Stimulated activated CD4-positive, alpha-beta T cell treated with anti-CD3 and anti-CD28 coated beads, Interleukin-15, amount 100 ng/mL, for 1 hour (primary cell): ENCODE data around the gene ZNF608.

Source experiments
- DNase-seq, 2 donors: peaks; one replicate each; pipeline ENCODE4 v3.0.0-alpha.2; 2020; ENCODE audit warnings: low read depth in 1 of 2, low spot score in 1 of 2

Gene ZNF608

GRCh38 chr5:124738681-124739633, 7.5 kb downstream of the ZNF608 start:
- no peak for DNase-seq

- no peak for DNase-seq
These were observed 8.8 kb downstream of the ZNF608 start for GRCh38 chr5:124737651-124738050.

- DNase-seq: no peak
These were observed 9.6 kb downstream of the ZNF608 start for GRCh38 chr5:124736805-124737188.

DNA sequence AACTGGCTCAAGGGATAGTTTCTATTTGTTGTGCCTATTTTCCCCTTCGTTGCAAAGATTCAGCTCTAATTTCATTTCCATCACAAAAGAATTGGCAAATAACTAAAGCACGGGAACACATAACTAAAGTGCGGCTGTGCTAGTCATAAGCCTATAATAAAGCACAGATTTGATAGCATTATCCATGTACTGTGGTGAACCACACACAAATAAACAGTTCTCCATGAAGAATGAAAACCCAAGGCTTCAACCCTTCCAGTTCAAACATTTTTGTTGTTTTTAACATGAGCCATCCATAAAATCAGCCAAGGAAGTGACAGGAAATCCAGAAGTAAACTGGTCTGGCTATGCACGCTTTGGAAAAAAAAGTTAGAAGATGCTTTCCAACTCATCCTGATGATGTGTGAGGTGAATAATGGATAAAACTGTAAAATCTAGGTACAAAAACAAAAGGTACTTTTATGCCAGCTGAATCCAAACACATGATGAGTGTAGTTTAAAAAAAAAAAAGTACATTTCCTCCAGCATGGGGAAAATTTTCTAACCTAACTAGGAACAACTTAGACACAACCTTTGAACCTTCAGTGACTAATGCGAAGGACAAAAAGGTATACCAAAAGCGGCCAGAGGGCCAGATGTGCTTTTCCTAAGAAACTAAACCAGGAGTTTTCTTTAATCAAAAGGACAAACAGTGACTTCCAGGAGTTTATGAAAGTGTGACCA, 10.2 kb downstream of the ZNF608 start:
- no peak for DNase-seq

- no peak for DNase-seq
These were observed 11.1 kb downstream of the ZNF608 start for GRCh38 chr5:124735169-124735858.

DNA sequence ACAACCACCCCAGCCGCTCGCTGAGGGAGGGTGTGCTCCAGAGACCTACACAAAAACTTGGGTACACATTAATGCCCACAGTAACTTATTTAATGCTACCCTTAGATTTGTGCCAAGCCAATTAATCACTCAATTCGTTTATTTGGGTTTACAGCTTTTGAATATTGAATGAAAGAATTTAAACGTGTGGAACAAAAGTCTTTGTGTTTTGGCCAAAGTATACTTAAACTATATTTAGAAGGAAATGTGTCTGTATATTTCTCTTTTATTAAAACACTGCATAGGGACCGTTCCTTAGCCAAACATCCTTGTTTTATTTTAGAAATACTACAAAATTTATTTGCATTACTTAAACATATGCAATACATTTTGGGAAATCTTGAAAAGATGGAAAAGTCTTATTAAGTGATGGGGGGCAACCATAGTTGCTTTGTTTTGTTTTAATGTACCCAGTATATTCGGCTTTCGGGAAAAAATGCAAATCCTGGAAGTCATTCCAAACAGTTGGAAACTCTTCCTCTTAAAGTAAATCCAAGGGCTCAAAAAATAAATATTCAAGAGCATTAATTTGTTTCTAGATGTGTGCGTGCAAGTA, 11.8 kb downstream of the ZNF608 start:
- DNase-seq: no peak

DNA sequence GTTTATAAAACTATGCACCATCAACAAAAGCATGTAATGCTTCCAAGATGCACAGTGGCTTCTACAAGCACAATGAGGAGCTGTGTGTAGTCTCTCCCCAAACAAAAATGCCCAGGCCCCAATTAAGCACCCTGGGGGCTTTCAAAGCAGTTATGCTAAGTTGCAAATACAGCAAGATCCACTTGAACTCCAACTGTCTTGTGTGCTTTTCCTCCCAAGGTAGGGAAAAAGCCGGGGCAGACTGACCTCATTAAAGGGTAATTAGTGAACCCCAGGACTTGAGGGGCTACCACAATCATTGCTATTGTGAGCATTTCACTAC, 13.1 kb downstream of the ZNF608 start:
- DNase-seq: no peak

DNA sequence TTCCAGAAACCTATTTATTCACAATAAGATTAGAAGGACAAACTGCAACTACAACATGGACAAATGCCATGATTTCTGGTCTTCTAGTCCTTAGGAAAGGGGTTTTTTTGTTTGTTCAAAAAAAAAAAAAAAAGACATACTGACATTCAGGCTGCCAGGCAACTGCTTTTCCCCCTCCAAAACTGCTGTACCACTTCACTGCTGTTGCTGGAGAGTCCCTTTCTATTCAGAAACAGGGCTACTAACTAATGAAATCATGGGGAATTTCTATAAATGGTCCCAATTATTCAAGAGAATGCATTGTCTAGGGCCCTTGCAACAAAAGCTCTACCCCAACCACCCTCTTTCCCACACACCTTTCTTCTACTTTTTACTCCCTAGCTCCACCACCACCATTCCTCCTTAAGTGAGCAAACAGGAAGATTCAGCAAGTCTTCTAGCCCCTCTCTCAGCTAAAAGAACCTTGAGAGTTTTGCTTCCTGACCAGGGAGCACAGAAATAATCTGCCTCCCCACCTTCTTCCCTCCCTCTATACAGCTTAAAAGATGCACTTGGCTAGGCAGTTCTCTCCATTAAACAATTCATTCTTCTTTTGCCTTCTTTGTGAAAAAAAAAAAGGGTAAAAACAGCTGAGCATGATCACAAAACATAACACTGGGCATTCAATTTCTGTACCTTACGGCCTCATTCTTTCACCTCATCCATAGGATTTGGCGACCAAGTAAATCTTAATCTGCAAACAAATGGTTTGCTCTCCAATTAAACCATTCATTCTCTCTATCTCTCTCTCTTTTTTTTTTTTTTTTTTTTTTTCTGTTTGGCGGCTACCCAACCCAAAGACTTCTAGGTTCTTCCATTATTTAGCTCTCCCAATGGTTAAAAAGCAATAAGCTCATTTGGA, 13.8 kb downstream of the ZNF608 start:
- DNase-seq: no peak

GRCh38 chr5:124730381-124730780, 16.1 kb downstream of the ZNF608 start:
- no peak for DNase-seq

- no peak for DNase-seq
These were observed 16.6 kb downstream of the ZNF608 start for GRCh38 chr5:124729720-124730359.

DNA sequence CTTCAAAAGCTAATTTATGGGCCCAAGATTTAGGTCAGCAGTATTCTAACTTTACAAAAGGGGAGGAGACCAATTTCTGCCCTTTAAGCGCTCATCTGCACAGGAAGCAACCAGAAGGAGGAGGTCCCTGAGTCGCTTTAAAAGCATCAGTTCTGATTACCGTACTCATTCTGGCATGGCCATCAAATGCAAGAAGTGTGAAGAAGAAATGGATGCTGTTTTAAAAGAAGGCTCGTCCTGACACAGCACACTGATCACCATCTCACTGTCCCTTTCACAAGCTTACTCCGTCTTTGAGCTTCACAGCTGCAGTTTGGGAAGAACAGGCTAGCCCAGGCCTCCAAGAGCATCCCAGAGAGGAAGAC, 17.5 kb downstream of the ZNF608 start:
- DNase-seq: no peak

DNA sequence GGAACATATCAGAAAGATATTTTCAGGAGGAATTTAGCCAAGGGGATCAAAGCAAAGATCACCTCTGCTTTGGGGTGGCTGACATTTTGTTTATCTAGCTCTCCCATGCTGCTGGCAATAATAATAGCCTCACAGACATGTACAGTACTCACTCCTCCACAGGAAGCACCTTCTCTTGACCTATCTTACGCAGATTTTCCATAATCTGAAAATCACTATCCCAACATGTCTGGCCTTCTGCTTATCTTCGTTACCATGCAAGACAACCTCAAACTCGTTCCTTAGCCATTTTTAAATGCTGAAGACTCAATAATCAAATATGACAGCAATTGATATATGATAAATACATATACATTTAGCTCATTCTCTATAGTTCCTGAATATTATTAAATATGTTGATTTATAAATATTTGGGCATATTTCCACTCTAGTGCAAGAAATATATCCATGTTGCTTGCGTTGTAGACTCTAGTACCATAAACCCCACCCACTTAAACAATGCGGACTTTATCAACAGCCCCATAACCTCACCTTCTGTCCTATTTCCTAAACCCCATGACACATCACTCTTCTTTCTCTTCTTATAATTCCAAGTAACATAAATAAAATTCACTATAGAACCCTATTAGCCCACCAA, 18.0 kb downstream of the ZNF608 start:
- DNase-seq: no peak

- DNase-seq: no peak
These were observed 19.6 kb downstream of the ZNF608 start for GRCh38 chr5:124726631-124727362.

DNA sequence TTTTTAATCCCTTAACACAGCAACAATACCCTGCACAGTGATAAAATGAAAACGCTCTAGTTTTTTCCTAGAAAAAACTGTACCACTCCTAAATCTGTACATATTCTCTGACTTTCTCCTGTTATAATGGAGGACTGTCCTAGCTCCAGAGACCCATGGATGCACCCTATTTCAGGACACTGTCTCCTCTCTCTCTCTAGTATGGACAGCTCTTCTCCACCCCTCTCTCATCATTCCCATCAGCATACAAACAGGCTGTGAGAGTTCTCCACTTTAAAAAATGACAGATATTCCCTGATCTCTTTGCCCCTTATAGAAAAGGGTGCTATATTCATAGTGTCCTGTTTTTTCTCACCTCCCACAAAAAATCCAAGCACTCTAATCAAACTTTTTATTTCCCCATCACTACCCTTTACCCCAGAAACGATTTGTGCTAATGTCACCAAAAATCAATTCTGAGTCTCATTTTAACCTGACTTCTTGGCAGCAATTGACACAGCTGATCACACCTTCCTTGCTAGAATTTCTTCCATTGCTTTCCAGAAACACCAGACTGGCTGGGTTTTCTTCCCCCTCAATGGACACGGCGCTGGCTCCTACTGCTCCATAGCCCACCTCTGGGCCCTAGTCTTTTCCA, 20.7 kb downstream of the ZNF608 start:
- no peak for DNase-seq

GRCh38 chr5:124725040-124725434, 21.4 kb downstream of the ZNF608 start:
- DNase-seq: no peak

DNA sequence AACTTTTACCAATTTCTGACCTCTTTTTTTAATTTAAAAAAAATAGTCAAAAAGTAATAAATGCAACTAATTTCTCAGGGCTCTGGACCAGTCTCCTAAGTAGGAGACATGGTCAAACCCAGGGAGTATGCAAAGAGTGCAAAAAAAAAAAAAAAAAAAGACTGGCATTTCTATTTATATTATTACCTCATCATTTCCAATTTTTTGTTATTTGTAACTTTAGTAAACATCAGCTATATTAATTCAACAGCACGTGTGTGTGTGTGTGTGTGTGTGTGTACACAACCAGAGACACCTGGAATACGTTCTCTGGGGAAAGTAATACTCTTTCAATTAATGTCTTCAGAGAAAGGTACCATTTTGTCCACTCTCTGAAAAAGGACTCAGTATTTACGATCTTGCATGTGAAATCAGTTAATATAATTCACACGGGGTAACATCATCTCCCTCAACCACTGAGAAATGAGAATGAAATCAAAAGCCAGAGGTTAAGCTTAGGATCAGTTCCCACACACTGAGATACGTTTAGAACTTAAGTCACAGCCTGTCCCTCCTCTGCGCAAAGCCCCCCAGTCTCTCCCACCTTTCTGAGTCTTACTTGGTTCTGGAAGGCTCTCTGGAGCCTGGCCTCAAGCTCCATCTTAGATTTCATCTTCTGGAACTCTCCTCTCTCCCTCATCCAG, 21.9 kb downstream of the ZNF608 start:
- no peak for DNase-seq

- DNase-seq: no peak
These were observed 25.2 kb downstream of the ZNF608 start for GRCh38 chr5:124721229-124721735.

- DNase-seq: no peak
These were observed 25.8 kb downstream of the ZNF608 start for GRCh38 chr5:124720593-124720992.
